A673 (cell line): ENCODE measurements around the gene CCDC159.

Experiments
- CTCF ChIP-seq: fragments of 300-800, 200-600 bp; sonication (generic); conservative IDR thresholded peaks from 2 replicates; pipeline ENCODE4 v1.5.1; 2017; ENCODE audit warnings: low read depth, mild to moderate bottlenecking, antibody characterized with exemption, low read length, moderate library complexity, mixed read lengths
- EZH2 ChIP-seq: fragments of 200-600 bp; sonication (generic); IDR thresholded peaks from 2 replicates; pipeline ENCODE4 v1.6.1; 2017; ENCODE audit warnings: borderline replicate concordance, low read depth, mild to moderate bottlenecking, mixed read lengths, antibody characterized with exemption, low read length; ENCODE audit not compliant: poor library complexity, severe bottlenecking

GRCh38 chr19:11300811-11301120 is 45.6 kb upstream of the CCDC159 start:
- TF ChIP-seq EZH2 (no peak), CTCF (no peak)
